ENCODE measurements around the gene MRGPRD.

Gene MRGPRD

GRCh38 chr11:68947151-68947550 lies 33.6 kb downstream of the MRGPRD start:
- DNase-seq (ENCODE audit: low read depth, low spot score) = no peak

- DNase-seq (ENCODE audit: low read depth, low spot score) = no peak
Measured at GRCh38 chr11:68946416-68947090, 34.2 kb downstream of the MRGPRD start.

DNA sequence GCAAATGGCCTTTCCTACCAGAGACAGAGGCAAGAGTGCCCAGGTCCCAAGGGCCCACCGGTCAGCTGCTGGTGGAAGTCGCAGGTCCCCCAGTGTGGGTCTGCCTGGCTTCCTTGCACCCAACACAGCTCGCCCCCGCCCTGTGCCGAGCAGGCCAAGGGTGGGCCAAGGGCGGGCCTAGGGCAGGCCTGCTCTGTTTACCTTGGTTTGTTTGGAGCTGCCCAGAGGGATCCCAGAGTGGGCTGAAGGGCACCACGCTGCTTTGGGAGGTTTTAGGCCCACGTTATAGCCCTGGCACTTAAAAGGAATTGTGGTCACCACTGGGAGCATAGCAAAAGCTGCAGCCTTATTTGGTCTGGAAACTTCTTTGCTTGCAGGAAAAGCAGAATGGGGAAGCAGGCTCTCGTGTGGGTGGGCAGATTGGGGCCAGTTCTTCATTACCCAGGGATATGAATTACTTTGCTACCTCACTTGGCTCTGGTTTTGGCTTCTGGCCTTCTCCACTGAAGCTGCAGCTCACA lies 38.0 kb downstream of the MRGPRD start:
- no peak for DNase-seq (ENCODE audit: low read depth, low spot score)

DNA sequence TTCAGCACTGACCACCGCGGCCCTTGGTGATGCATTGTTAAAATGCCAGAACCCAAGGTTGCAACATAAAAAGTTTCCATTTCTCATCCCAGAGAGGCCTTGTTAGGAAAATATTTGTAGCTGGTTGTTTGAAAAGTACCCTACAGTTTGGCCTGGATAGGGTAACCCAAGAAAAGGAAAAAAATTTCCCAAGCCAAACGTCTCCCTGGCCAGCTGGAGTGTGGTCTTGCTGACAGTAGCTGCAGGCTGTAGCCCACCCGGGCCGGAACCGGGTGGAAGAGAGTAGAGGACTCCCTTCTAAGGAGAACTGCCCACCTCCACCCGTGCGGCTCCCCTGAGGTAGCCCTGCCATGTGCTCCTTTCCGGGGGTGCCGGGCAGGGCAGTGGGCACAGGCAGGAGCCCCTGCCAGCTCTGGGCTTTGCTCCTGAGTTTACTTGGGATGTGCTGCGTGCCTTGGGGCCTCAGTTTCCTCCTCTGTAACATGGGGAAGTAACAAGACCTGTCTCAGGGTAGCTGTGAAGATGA lies 38.6 kb downstream of the MRGPRD start:
- DNase-seq (ENCODE audit: low read depth, low spot score) = no peak

GRCh38 chr11:68941324-68942094 lies 39.3 kb downstream of the MRGPRD start:
- DNase-seq (ENCODE audit: low read depth, low spot score) = no peak

- DNase-seq (ENCODE audit: low read depth, low spot score) = no peak
Measured at GRCh38 chr11:68940651-68941323, 40.0 kb downstream of the MRGPRD start.

GRCh38 chr11:68939583-68940555 lies 40.9 kb downstream of the MRGPRD start:
- DNase-seq (ENCODE audit: low read depth, low spot score) = no peak

GRCh38 chr11:68938816-68939582 lies 41.8 kb downstream of the MRGPRD start:
- no peak for DNase-seq (ENCODE audit: low read depth, low spot score)

DNA sequence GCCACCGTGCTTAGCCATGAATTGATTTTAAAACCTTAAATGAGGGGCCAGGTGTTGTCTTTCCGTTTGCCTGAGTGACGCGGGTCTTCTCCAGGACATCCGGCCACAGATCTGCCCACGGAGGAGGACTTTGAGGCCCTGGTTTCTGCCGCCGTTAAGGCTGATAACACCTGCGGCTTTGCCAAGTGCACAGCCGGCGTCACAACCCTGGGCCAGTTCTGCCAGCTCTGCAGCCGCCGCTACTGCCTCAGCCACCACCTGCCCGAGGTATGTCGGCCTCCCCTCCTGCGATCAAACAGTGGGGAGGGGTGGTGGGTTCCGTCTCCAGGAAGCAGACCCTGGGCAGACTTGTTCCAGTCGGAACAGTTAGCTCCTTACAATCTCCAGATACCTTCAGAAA lies 42.7 kb downstream of the MRGPRD start:
- no peak for DNase-seq (ENCODE audit: low read depth, low spot score)

GRCh38 chr11:68936676-68937620 lies 43.8 kb downstream of the MRGPRD start:
- DNase-seq (ENCODE audit: low read depth, low spot score) = no peak

GRCh38 chr11:68936358-68936636 lies 44.5 kb downstream of the MRGPRD start:
- DNase-seq (ENCODE audit: low read depth, low spot score) = no peak

DNA sequence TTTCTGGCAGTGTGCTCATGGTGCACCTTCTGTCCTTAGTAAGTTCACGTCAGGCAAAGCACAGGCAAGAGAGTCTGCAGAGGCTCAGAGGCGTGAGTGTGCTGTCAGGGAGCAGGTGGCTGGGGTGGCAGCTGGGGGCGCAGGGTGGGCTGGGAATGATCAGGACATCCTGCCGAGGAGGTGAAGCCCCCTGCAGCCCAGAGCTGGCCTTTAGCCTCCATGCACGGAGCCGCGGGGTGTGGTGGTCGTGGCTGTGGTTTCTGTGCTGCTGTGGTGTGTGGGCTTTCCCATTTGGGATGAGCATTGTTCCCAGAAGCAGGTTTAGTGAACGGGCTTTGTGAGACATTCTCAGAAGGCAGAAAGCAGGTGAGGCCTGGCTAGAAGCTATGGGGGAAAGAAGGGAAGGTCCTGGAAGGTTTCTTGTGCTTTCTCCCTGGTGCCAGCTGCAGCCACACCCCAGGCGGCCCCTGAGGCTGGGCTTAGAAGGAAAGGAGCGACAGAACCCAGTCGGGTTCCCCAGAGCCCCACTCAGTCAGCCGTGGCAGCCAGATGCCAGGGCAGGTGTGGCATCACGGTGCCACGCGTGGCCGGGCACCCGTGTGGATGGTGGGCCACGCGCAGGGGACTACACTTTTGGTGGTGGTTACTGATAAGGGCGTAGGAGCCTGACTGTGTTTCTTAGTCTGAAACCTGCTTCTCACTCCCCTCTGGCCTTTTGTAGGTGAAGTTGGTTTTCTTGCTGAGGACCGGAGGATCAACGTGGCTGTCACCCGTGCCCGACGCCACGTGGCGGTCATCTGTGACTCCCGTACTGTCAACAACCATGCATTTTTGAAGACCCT lies 45.0 kb downstream of the MRGPRD start:
- DNase-seq (ENCODE audit: low read depth, low spot score) = no peak

- DNase-seq (ENCODE audit: low read depth, low spot score) = no peak
Measured at GRCh38 chr11:68935066-68935465, 45.7 kb downstream of the MRGPRD start.

DNA sequence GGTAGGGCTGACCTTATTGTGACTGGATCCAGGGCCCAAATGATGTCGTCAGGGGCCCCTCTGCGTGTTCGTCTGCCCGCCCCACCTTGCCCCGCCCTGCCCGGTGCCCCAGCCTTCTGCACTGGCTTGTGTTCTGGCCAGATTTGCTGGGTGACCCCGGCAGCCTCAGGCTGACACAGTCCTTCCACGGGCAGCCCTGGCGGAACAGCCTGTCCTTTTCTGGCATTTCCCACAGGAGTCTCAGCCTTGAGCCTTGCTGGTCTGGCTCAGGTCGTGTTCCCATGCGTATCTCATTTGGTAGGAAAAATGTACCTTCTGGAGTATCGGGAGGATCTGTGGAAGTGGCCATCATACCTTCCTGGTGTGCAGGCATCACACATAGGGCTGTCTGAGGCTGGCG lies 46.1 kb downstream of the MRGPRD start:
- DNase-seq (ENCODE audit: low read depth, low spot score) = no peak

DNA sequence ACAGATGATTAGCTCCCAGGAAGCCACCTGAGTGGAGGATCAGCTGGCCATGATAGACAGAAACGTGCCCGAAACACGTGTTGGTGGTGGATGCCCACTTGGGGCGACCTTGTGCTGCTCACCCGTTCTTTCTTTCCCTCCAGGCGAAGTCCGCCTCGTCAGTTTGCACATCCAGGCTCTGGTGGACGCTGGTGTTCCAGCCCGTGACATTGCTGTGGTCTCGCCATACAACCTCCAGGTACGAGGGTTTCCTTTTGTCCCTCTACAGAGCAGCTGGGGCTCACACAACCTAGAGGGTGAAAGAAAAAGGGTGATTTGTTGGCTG lies 46.5 kb downstream of the MRGPRD start:
- no peak for DNase-seq (ENCODE audit: low read depth, low spot score)

- DNase-seq (ENCODE audit: low read depth, low spot score) = no peak
Measured at GRCh38 chr11:68933605-68934320, 47.0 kb downstream of the MRGPRD start.

DNA sequence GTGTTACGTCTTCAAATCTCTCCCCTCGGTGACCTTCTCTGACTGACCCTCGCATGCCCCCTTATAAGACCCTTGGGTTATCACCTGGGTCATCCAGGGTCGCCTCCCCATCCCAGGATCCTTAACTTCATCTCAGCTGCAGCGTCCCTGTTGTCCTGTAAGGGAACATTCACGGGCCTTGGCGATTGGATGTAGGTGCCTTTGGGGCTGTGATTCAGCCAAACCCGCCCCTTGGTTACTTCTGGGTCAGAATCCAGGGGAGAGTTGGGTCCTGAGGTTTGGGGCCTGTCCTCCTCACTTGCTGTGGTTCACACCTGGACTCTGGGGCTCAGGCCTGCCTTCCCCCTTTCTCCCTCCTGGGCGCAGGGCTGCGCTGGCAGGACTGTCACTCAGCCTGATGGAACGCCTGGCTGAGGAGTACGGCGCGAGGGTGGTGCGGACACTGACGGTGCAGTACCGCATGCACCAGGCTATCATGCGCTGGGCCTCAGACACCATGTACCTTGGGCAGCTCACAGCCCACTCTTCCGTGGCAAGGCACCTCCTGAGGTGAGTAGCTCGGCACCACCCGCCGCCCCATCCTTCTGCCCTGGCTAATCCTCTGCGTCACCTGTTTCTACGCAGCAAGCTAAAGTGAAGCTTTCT lies 47.7 kb downstream of the MRGPRD start:
- no peak for DNase-seq (ENCODE audit: low read depth, low spot score)

All from activated naive CD8-positive, alpha-beta T cell treated with anti-CD3 and anti-CD28 coated beads, Interleukin-2, amount 50 U/mL, for 16 hours (primary cell).